Measurements from ENCODE around the gene PNKD.
"Not testable (repeated sequence)": the region's sequence is repeated elsewhere in the genome, so short reads cannot be mapped to it uniquely, and the experiment has no call there.

Gene PNKD

DNA sequence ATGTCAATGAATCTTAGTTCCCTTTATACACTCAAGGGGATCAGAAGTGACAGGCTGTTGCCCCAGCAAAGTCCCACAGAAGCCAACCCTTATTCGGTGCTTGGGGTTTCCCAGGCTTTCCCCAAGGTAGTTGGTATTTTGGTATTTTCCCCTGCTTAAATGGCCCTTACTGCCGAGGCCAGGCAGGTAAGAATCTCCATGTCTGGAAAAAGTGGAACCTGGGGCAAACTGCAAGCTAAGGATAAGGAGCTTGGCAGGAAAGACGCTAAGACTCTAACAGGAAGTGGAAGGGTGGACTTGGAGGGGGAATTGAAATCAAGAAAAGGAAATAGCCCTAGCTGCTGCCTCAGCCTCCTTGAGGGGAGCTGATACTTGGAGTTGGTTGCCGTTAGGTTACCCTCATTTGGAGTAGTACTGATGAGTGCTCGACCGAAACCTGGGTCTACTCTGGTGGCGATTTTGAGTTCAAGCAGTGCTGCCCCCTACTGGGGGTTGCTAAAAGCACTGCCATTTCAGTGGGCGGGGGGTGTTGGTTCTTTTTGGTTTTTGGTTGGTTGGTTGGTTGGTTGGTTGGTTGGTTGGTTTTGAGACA, 12.8 kb upstream of the PNKD start:
- no peak for DNase-seq

GRCh38 chr2:218259099-218259961, 11.0 kb upstream of the PNKD start:
- DNase-seq: no peak

GRCh38 chr2:218260166-218260565, 10.2 kb upstream of the PNKD start:
- DNase-seq: no peak

GRCh38 chr2:218260742-218261422, 9.4 kb upstream of the PNKD start, which contains the start of gene GPBAR1:
TSS of gene GPBAR1 (plus strand) at chr2:218261015. CDS start at chr2:218262725, 1,710 bp downstream.
- DNase-seq: no peak

- peak; percentile 5 for DNase-seq
Measured at GRCh38 chr2:218261423-218262236, 8.7 kb upstream of the PNKD start.

- DNase-seq: no peak
Measured at GRCh38 chr2:218262237-218262600, 8.1 kb upstream of the PNKD start.

GRCh38 chr2:218262631-218263586, 7.4 kb upstream of the PNKD start:
- DNase-seq: no peak

- DNase-seq: no peak
Measured at GRCh38 chr2:218263817-218264641, 6.3 kb upstream of the PNKD start.

GRCh38 chr2:218264773-218265561, 5.4 kb upstream of the PNKD start:
- DNase-seq: no peak

GRCh38 chr2:218265626-218266025, 4.7 kb upstream of the PNKD start:
- no peak for DNase-seq

GRCh38 chr2:218266316-218266979, 3.9 kb upstream of the PNKD start:
- DNase-seq: no peak

DNA sequence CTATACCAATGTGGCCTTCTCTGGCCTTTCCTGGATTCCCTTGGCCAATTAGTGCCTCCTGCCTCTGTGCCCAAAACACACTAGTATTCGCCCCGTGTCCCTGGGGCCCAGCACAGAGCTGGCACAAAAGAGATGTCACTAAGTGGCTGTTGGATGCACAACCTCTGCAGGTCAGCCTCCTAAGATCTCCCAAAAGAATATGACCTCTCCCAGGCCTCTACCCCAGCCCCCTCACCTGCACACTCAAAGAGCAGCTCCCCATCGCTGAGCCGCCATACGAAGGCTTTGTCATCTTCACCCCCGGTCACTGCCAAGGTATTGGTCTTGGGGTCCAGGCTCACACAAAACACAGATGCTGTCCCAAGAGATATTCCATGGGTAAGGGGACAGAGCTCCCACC, 3.1 kb upstream of the PNKD start:
- no peak for DNase-seq

DNA sequence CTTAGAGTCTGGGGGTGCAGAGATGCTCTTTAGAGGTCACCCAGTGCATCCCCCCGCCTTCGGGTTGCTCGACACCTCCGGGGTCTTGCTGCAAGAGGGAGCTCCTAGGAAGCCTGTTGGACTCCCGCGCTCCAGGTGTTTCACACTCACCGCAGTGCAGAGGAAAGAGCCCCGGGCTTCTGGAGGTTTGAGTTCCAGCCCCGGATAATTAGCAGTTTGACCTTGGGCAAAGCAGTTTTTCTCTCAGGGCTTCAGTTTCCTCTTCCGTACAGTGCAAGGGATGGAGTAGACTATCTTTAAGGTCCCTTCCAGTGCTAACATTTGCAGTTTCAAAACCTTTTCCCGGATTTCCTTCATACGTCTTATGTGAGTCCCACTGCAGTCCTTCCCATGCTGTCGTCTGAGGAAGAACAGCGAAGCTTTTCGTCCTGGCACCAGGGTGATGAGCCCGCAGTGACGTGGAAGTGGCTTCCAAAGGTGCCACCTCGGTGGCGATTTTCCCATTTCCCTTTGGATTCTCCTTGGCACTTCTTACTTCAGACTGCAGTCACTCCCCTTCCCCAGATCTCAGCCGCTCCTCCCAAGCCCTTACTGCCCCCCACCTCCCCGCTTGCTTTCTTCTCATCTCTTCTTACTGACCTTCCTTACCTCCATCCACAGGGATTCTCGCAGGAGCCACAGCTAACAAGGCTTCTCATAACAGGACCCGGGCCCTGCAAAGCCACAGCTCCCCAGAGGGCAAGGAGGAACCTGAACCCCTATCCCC, 585 bp downstream of the PNKD start:
- no peak for DNase-seq

DNA sequence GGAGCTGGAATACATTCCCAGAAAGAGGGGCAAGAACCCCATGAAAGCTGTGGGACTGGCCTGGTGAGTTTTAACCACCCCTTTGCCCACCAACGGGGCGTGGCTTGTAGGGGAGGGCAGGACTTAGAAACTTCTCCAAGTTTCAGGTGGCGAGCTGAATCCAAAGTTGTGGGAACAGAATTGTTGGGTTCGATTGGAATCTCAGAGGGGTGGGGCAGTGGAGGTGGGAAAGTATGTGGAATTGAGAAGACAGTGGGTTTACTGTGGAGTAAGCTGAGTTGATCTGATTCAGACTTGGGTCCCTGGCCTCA, 1.1 kb downstream of the PNKD start:
- DNase-seq: no peak

DNA sequence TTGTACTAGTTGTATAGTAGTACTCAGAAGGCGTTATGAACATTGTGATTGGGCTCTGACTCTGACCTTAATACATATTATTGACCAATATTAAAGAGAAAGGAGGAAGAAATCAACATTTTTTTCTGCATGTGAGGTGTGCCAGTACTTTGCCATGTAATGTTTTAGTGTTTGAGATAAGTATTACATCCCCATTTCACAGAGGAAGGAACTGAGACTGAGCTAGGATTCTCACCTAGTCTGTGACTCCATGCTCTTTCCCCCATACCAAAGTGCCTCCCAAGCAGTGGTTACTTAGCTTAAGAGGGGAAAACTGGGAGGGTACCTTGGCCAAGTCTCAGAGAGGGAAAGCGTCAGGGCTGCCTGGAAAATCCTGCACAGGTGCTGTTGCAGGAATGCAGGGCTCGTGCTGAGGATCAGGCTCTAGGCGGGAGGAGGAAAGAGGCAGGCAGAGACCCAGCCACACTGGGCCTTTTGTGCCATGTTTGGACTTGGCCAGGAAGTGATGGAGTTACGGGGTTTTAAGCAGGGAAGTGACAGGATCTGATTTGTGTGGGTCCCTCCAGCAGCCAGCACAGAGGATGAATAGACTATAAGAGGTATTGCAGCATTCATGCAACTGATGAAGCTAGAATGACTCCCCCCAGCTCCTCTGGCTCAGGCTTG, 1.7 kb downstream of the PNKD start:
- DNase-seq: no peak

- peak; percentile 67 for DNase-seq
Measured at GRCh38 chr2:218272531-218273212, 2.4 kb downstream of the PNKD start.

- DNase-seq: not testable (repeated sequence)
Measured at GRCh38 chr2:218273214-218273907, 3.0 kb downstream of the PNKD start.

Data from NCI-H2171 (cell line).